ENCODE data around the gene PRPF18. TPM values are rescaled to one million over a fixed set of nuclear protein-coding genes. Genes with fewer than 3 reads are reported as not detected.
A peak's percentile ranks its signal among the peaks of the same experiment; 100 is the strongest.

Gene PRPF18
- total and polyA plus RNA-seq, 8 donors = 6.2 to 12.0 (median 9.3) TPM

DNA sequence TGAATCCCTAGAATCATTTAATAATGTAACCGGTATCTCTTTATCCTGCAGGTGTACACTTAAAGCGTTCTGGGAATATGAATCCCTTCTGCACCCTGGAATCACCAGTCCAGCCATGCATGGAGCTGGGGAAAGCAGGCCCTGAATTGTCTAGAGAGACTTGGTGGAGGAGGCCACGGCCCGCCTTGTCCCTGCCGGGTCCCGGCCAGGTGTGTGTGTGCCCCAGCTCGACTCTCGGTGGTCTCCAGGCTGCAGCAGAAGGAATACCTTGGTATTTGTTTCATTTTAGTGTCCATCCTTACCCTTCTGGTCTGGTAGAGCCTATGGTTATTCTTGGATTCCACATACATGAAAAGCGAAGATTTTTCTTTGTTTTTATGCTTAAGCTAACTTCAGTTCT, 58.1 kb downstream of the PRPF18 start:
- WGBS, 2 donors = 91 to 93% methylated on average over 9 of the region's 9 CpGs
- FAIRE-seq = no peak
- Histone ChIP-seq H3K9me3 (no peaks in the 10 kb centered on the region), H3K36me3 (peaks cover 0 to 25% (median 19%) of the 10 kb centered on the region in 3 donors), H3K27me3 (no peaks in the 10 kb centered on the region), H3K4me1 (no peaks in the 10 kb centered on the region), H3K4me3 (no peak overlapping the region), H3K27ac (no peak overlapping the region)
- no peak for DNase-seq
- TF ChIP-seq, protein P1, sequence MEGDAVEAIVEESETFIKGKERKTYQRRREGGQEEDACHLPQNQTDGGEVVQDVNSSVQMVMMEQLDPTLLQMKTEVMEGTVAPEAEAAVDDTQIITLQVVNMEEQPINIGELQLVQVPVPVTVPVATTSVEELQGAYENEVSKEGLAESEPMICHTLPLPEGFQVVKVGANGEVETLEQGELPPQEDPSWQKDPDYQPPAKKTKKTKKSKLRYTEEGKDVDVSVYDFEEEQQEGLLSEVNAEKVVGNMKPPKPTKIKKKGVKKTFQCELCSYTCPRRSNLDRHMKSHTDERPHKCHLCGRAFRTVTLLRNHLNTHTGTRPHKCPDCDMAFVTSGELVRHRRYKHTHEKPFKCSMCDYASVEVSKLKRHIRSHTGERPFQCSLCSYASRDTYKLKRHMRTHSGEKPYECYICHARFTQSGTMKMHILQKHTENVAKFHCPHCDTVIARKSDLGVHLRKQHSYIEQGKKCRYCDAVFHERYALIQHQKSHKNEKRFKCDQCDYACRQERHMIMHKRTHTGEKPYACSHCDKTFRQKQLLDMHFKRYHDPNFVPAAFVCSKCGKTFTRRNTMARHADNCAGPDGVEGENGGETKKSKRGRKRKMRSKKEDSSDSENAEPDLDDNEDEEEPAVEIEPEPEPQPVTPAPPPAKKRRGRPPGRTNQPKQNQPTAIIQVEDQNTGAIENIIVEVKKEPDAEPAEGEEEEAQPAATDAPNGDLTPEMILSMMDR (IDR thresholded peaks at IDR 0.05) = no peak
- intact Hi-C loops (cut with DNase I) = no loop called here
- ATAC-seq = no peak

DNA sequence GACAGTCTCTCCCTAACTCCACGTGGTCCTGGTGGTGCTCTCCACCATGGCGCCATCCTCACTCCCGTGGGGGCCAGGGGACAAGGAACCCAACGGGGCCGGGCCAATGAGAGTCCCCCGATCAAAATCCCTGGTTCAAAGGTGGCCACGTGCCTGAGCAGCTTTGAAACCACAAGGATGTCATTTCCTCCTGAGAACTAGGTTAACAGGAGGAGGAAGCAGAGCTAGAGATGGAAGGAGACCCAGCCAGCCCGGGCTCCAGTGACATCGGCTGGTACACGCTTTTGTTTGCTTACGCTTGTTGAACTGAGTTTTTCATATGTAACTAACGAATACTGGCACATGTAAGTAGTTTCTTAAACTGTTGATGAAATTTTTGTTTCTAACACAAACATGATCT, 61.7 kb downstream of the PRPF18 start:
- intact Hi-C loops (cut with DNase I) = no loop called here
- Histone ChIP-seq H3K27me3 (no peaks in the 10 kb centered on the region), H3K4me3 (no peak overlapping the region), H3K4me1 (no peaks in the 10 kb centered on the region), H3K9me3 (no peaks in the 10 kb centered on the region), H3K27ac (no peak overlapping the region), H3K36me3 (peaks cover 0 to 58% (median 32%) of the 10 kb centered on the region in 3 donors)
- whole genome bisulfite sequencing, 2 donors = 91 to 93% methylated on average over 12 of the region's 12 CpGs
- ATAC-seq (no peak), FAIRE-seq (no peak), DNase-seq (no peak)
- TF ChIP-seq, protein P1 (IDR thresholded peaks at IDR 0.05) = no peak

DNA sequence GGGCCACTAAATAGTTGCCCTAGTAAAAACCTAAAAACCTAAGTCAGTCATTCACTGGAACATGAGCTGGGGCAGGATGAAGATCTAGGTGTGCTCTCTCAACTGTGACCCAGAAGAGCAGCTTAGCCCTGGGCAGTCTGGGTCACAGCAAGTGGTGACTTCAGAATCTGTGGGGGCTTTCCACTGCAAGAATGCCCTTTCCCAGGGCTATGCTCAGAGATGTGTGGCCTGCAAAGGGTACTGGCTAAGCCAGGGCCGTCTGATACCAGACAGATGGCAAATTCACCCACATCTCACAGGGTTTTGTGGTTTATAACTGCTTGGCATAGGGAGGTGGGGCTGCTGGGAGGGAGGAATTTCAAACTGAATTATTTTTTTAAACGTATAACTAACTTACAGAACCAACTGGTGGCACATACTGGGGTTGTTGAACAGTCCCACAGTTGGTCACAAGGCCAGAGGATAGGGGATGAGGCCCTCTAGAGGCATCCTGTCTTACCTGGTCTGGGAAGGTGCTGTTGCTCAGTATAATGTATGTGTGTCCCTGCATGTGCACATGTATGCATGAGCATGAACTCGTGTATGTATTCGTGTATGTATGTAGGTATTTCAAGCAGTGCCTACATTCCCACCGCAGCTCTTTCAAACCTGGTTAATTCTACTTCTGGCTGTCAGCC, 63.2 kb downstream of the PRPF18 start:
- FAIRE-seq (no peak), DNase-seq (no peak), ATAC-seq (peak in 1 of 4 donors; percentile 16)
- Histone ChIP-seq H3K36me3 (peaks cover 0 to 73% (median 38%) of the 10 kb centered on the region in 3 donors), H3K27ac (no peak overlapping the region), H3K9me3 (no peaks in the 10 kb centered on the region), H3K4me1 (no peaks in the 10 kb centered on the region), H3K4me3 (no peak overlapping the region), H3K27me3 (no peaks in the 10 kb centered on the region)
- TF ChIP-seq, protein P1 (IDR thresholded peaks at IDR 0.05) = no peak
- 61 to 70% methylated on average over 5 of the region's 5 CpGs for WGBS, 2 donors
- intact Hi-C loops (cut with DNase I) = loop anchor here in 1 of 3 donors (10.0 kb wide), 1 partner anchor 135 kb away; no protein-coding TSS in a partner anchor

DNA sequence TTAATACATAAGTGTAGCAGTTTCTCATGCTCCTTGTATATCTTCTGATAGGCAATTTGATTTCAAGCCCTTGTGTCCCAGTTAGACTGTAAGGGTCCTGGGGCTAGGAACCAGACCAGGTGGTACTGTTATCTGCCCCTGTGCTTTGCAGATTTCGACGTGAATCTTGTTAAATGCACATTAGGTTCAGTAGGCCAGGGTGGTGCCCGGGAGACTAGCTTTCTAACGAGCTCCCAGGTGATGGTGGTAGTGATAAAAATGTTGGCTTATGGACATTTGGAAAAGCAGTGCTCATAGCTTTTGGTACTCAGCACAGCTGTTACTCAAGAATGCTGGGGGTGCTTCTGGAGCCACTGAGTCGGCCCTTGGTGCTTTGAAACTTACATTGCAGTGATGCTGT, 64.2 kb downstream of the PRPF18 start:
- Histone ChIP-seq H3K9me3 (no peaks in the 10 kb centered on the region), H3K27me3 (no peaks in the 10 kb centered on the region), H3K36me3 (peaks cover 0 to 69% (median 36%) of the 10 kb centered on the region in 3 donors), H3K4me3 (no peak overlapping the region), H3K27ac (no peak overlapping the region), H3K4me1 (no peaks in the 10 kb centered on the region)
- FAIRE-seq = no peak
- TF ChIP-seq, protein P1 (IDR thresholded peaks at IDR 0.05) = no peak
- intact Hi-C loops (cut with DNase I) = loop anchor here in 1 of 3 donors (10.0 kb wide), 1 partner anchor 134 kb away; no protein-coding TSS in a partner anchor
- 50 to 56% methylated on average over 5 of the region's 5 CpGs for WGBS, 2 donors
- DNase-seq = no peak
- no peak for ATAC-seq

Data from pancreas (tissue), 10 donors.